GM12801 (cell line): Measurements from ENCODE around the gene PRSS27.

Experiments
- TF ChIP-seq, protein P1 (sequence below): IDR thresholded peaks from one replicate; pipeline ENCODE4 v1.5.1; 2011; ENCODE audit warnings: control low read depth; ENCODE audit not compliant: insufficient read length; ENCODE audit errors: extremely low read depth

Gene PRSS27

DNA sequence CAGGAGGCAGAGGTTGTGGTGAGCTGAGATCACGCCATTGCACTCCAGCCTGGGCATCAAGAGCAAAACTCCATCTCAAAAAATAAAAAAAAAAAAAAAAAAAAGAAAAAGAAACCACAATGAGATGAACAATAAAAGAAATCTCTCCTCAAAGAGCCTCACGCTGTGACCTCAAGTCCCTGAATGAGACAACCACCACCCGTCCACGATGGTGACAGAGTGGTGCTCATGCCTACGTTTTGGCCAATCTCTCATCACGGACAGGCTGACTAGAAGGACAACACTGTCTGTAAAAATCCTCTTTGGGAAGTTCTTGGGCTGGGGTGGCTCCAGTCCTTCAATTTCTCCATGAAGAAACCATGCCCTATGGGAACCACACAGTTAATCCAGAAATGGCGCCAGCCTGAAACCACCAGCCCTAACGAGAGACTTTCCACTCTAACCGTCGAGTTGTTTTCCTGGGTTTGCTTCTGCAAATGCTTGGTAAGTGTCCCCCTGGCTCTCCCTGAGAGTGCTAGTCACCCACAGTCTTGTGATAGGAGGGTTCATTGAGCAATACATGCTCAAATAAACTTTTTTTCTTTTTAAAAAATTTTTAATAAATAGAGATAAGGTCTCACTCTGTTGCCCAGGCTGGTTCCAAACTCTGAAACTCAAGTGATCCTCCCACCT, 15.0 kb upstream of the PRSS27 start:
- TF ChIP-seq, protein P1, sequence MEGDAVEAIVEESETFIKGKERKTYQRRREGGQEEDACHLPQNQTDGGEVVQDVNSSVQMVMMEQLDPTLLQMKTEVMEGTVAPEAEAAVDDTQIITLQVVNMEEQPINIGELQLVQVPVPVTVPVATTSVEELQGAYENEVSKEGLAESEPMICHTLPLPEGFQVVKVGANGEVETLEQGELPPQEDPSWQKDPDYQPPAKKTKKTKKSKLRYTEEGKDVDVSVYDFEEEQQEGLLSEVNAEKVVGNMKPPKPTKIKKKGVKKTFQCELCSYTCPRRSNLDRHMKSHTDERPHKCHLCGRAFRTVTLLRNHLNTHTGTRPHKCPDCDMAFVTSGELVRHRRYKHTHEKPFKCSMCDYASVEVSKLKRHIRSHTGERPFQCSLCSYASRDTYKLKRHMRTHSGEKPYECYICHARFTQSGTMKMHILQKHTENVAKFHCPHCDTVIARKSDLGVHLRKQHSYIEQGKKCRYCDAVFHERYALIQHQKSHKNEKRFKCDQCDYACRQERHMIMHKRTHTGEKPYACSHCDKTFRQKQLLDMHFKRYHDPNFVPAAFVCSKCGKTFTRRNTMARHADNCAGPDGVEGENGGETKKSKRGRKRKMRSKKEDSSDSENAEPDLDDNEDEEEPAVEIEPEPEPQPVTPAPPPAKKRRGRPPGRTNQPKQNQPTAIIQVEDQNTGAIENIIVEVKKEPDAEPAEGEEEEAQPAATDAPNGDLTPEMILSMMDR: no peak

DNA sequence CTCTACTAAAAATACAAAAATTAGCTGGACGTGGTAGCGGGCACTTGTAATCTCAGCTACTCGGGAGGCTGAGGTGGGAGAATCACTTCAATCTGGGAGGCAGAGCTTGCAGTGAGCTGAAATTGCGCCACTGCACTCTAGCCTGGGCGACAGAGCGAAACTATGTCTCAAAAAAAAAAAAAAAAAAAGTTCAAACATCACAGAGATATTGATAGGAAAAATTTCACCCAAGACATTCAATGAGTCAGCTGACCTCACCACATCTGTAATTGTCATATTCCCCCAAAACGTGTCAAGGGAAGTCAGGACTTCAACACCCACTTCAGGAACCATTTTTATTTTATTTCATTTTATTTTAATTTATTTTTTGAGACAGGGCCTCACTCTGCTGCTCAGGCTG, 8.0 kb upstream of the PRSS27 start:
- TF ChIP-seq, protein P1: no peak

DNA sequence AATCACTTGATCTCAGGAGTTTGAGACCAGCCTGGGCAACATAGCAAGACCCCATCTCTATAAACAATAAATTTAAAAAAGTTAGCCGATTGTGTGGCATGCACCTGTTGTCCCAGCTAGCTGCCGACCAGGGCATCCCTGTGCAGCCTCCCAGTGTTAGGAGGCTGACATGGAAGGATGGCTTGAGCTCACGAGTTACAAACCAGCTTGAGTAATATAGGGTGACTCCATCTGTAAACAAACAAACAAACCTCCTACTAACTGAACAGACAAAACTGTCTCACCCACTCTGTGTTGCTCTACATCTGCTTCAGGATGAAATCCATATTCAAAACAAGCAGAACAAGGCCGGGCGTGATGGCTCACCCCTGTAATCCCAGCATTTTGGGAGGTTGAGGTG, 6.9 kb upstream of the PRSS27 start:
- TF ChIP-seq, protein P1: no peak

DNA sequence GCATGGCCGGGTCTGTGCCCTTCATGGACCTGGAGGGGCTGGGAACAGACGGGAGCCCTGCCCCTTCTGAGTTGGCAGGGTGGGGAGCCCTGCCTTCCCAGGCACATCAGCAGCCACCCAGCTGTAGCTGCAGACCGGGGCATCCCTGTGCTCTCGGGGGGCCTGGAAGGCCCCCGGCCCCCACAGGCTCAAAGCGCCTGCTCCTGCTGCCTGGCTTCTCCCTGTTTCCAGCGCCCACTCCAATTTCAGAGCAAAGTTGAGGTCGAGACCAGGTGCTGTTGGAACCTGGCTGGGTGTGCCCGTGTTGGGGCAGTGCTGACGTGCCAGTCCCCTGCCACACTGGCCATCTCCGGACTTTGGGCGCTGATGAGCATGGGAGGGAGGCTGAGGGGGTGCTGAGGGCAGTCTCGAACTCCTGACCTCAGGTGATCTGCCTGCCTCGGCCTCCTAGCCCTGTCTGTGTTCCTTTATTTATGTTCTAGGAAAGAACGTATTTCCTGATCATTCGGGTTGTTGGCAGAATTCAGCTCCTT, 4.9 kb upstream of the PRSS27 start:
- TF ChIP-seq, protein P1: no peak

DNA sequence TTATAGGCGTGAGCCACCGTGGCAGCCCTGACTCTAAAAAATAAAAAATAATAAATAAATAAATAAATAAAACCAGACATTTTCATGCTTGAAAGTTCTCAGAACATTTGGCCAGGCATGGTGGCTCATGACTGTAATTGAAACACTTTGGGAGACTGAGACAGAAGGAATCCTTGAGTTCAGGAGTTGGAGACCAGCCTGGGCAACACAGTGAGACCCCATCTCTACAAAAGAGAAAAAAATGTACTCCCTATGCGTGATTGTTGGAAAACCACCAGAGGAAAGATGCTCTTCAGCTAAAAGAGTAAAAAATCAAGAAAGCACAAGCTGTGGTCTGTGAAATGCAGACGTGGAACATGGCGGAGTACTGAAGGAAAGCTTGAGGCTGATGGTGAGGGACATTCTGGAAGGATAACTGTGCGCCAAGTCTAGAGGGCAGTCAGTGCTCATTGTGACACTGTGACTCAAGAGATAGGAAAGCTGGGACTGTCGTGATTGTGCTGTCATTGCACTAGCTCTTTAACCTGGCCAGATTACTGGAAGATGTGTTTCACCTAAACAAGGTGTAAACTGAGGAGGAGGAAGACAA, 4.2 kb upstream of the PRSS27 start:
- TF ChIP-seq, protein P1: no peak

DNA sequence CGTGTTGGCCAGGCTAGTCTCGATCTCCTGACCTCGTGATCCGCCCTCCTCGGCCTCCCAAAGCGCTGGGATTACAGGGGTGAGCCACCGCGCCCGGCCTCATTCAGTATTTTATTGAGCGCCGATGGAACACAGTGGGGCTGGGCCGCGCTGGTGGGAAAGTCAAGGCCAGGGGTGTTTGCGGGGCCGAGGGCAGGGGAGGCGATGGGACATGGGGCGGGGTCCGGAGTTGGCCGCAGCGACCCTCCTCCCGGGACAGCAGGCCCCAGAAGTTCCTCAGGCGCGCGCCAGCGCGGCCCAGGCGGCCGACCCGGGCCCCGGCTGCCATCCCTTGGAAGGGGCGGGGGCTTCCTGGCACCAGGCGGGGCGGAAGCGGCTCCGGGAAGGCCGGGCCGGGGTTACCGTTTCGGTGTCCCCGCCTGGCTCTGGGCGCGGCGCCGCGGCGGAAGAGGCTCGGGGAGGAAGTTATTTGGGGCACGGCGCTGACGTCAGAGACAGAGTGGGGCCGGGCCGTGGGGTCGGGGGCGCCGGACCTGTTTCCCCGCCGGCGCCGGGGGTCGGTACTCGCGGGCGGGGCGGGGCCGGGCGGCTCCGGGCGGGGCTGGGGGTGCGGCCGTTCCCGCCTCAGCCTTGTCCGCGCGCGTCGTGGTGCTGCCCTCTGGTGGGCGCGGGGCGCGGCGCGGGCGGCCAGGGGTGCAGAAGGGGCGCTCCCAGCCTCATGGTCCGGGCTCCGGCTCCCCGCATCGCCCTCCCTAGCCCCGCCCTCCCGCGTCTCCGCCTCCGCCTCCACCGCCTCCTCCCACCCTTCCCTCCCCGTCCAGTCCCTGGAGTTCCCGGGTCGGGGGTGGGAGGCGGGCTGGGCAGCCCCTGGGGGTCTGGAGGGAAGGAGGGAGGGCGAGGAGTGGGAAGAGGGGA, 952 bp upstream of the PRSS27 start:
- TF ChIP-seq, protein P1: no peak
